GM12878 (cell line): Measurements from ENCODE around the gene SLC15A3. TPM values are rescaled to one million over a fixed set of nuclear protein-coding genes. Genes with fewer than 3 reads are reported as not detected.

Experiments
- BCLAF1 ChIP-seq: fragments of 450-650 bp; IDR thresholded peaks from 2 replicates; pipeline ENCODE4 v1.6.1; 2017; ENCODE audit warnings: antibody characterized with exemption, mild to moderate bottlenecking, moderate library complexity
- CBX3 ChIP-seq: fragments of 200-600 bp; sonication (generic); IDR thresholded peaks from 2 replicates; pipeline ENCODE4 v1.6.1; 2016; ENCODE audit warnings: low read depth, borderline replicate concordance
- CHD4 ChIP-seq: fragments of 200-600 bp; sonication (generic); IDR thresholded peaks from 2 replicates; pipeline ENCODE4 v1.6.1; 2016; ENCODE audit warnings: mild to moderate bottlenecking
- MTA3 ChIP-seq: IDR thresholded peaks from 2 replicates; pipeline ENCODE4 v1.6.1; 2012; ENCODE audit warnings: low read length, inconsistent platforms, borderline replicate concordance
- RAD51 ChIP-seq: fragments of 450-650 bp; IDR thresholded peaks from 2 replicates; pipeline ENCODE4 v1.6.1; 2016; ENCODE audit warnings: moderate library complexity, mild to moderate bottlenecking, inconsistent platforms
- RCOR1 ChIP-seq: conservative IDR thresholded peaks from 2 replicates; pipeline ENCODE4 v1.6.1; 2012; ENCODE audit warnings: low read depth, low read length, improper control_type of control experiment
- RUNX3 ChIP-seq: IDR thresholded peaks from 2 replicates; pipeline ENCODE4 v1.6.1; 2012; ENCODE audit warnings: low read length, inconsistent platforms
- SIX5 ChIP-seq: IDR thresholded peaks from 2 replicates; pipeline ENCODE4 v1.6.1; 2011; ENCODE audit warnings: mild to moderate bottlenecking, low read depth, low read length, moderate library complexity; ENCODE audit not compliant: severe bottlenecking
- SMC3 ChIP-seq: IDR thresholded peaks from 2 replicates; pipeline ENCODE4 v1.6.1; 2011; ENCODE audit warnings: low read length, improper control_type of control experiment, borderline replicate concordance
- SUZ12 ChIP-seq: fragments of 200-600 bp; sonication (generic); IDR thresholded peaks from one replicate; pipeline ENCODE4 v1.6.1; 2018; ENCODE audit warnings: antibody characterized with exemption, mild to moderate bottlenecking; ENCODE audit not compliant: unreplicated experiment
- TAF1 ChIP-seq: IDR thresholded peaks from 2 replicates; pipeline ENCODE4 v1.6.1; 2011; ENCODE audit warnings: mild to moderate bottlenecking, low read depth, low read length, borderline replicate concordance
- TCF7 ChIP-seq: IDR thresholded peaks from 2 replicates; pipeline ENCODE4 v1.6.1; 2014; ENCODE audit warnings: antibody characterized with exemption, borderline replicate concordance
- polyA plus RNA-seq, 11 experiments: library from polyadenylated mRNA; depleted of rRNA in 4 of 11; unstranded in 6 of 11; stranded (reverse) in 5 of 11; fragments of >200 nt; fragmentation: Nextera tagmentation in 4 of 11; fragmentation: Illumina TruSeq in 1 of 11; extraction: Ambion mirVana in 4 of 11; extraction: Trizol in 1 of 11; gene quantifications; 1 replicate in 1 of 11; 2 replicates in 10 of 11; pipeline versions ENCODE4 v1.2.1 to v1.2.3, GENCODE V29; 2011 to 2016; ENCODE audit warnings: inconsistent platforms in 2 of 11, missing spikeins in 2 of 11, low read depth in 1 of 11
- total RNA-seq, 4 experiments: library from RNA; depleted of rRNA in 3 of 4; stranded (reverse); fragments of >200 nt in 3 of 4; fragmentation: Illumina TruSeq in 1 of 4; extraction: Trizol in 1 of 4; gene quantifications; 2 replicates each; pipeline versions ENCODE4 v1.2.1 to v1.2.3, GENCODE V29; 2013 to 2021
- TF ChIP-seq, protein P1 (sequence below): fragments of 450-650 bp; formaldehyde crosslinking; IDR thresholded peaks from 2 replicates; pipeline ENCODE4 v1.5.0; 2022; ENCODE audit warnings: mild to moderate bottlenecking, missing genetic modification characterization

The SLC15A3 gene
- total and polyA plus RNA-seq, 10 of the 15 experiments (the other 5 are each of a cell fraction or from before 2014, with no cell fraction given): 17.7 to 102 (median 55.8) TPM

GRCh38 chr11:60906132-60906972 lies 45.6 kb downstream of the SLC15A3 start, which contains the start of gene PRPF19 (continued):
- no peak for TF ChIP-seq MTA3
- TF ChIP-seq CHD4: no peak
- TF ChIP-seq SUZ12: no peak
- no peak for TF ChIP-seq RCOR1
- TF ChIP-seq BCLAF1: no peak
- TF ChIP-seq, protein P1, sequence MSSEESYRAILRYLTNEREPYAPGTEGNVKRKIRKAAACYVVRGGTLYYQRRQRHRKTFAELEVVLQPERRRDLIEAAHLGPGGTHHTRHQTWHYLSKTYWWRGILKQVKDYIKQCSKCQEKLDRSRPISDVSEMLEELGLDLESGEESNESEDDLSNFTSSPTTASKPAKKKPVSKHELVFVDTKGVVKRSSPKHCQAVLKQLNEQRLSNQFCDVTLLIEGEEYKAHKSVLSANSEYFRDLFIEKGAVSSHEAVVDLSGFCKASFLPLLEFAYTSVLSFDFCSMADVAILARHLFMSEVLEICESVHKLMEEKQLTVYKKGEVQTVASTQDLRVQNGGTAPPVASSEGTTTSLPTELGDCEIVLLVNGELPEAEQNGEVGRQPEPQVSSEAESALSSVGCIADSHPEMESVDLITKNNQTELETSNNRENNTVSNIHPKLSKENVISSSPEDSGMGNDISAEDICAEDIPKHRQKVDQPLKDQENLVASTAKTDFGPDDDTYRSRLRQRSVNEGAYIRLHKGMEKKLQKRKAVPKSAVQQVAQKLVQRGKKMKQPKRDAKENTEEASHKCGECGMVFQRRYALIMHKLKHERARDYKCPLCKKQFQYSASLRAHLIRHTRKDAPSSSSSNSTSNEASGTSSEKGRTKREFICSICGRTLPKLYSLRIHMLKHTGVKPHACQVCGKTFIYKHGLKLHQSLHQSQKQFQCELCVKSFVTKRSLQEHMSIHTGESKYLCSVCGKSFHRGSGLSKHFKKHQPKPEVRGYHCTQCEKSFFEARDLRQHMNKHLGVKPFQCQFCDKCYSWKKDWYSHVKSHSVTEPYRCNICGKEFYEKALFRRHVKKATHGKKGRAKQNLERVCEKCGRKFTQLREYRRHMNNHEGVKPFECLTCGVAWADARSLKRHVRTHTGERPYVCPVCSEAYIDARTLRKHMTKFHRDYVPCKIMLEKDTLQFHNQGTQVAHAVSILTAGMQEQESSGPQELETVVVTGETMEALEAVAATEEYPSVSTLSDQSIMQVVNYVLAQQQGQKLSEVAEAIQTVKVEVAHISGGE: no peak
- TF ChIP-seq SMC3: no peak
- no peak for TF ChIP-seq CBX3
- peak; percentile 91; the same call in 1 of the 2 replicates for TF ChIP-seq TAF1
- no peak for TF ChIP-seq TCF7
- peak; percentile 78 for TF ChIP-seq RAD51
- peak; percentile 77 for TF ChIP-seq SIX5
- no peak for TF ChIP-seq RUNX3
- TF ChIP-seq, all 136 proteins: peak for 47
